K562 (cell line): Measurements from ENCODE around the gene NFIC. TPM values are rescaled to one million over a fixed set of nuclear protein-coding genes. Genes with fewer than 3 reads are reported as not detected.
A peak's percentile ranks its signal among the peaks of the same experiment; 100 is the strongest.

ENCODE experiments used
- CBX8 ChIP-seq: fragments of 200-600 bp; sonication (generic); IDR thresholded peaks from 2 replicates; pipeline ENCODE4 v1.6.1; 2012; ENCODE audit warnings: borderline replicate concordance, mixed run types, low read depth, mild to moderate bottlenecking, moderate library complexity, mixed read lengths, low read length, control low read depth, inconsistent platforms; ENCODE audit not compliant: poor library complexity, severe bottlenecking; ENCODE audit errors: extremely low read depth
- ERF ChIP-seq: fragments of 450-650 bp; formaldehyde crosslinking; IDR thresholded peaks from 2 replicates; pipeline ENCODE4 v1.4.0; 2020; ENCODE audit warnings: mild to moderate bottlenecking, mixed read lengths
- GABPA ChIP-seq: fragments of 200-800 bp; sonication (Bioruptor generic); conservative IDR thresholded peaks from 2 replicates; pipeline ENCODE4 v1.6.1; 2016; ENCODE audit warnings: low read depth, missing genetic modification characterization, missing compliant biosample characterization
- GTF2F1 ChIP-seq: IDR thresholded peaks from 2 replicates; pipeline ENCODE4 v1.6.1; 2011; ENCODE audit warnings: low read depth, low read length, improper control_type of control experiment
- HCFC1 ChIP-seq: IDR thresholded peaks from 2 replicates; pipeline ENCODE4 v1.6.1; 2012; ENCODE audit warnings: low read depth, low read length, improper control_type of control experiment
- HEY1 ChIP-seq: fragments of 250-450 bp; sonication (Bioruptor Pico); IDR thresholded peaks from 2 replicates; pipeline ENCODE4 v1.5.0; 2020; ENCODE audit warnings: mild to moderate bottlenecking, moderate library complexity, borderline replicate concordance
- KDM5B ChIP-seq: fragments of 200-600 bp; sonication (generic); IDR thresholded peaks from 2 replicates; pipeline ENCODE4 v1.6.1; 2012; ENCODE audit warnings: low read depth, mild to moderate bottlenecking, moderate library complexity, low read length, control low read depth, inconsistent platforms; ENCODE audit not compliant: insufficient replicate concordance
- NFYB ChIP-seq: IDR thresholded peaks from 2 replicates; pipeline ENCODE4 v1.6.1; 2011; ENCODE audit warnings: mild to moderate bottlenecking, moderate library complexity; ENCODE audit not compliant: insufficient read length; ENCODE audit errors: extremely low read depth
- NR2F6 ChIP-seq: fragments of 450-650 bp; formaldehyde crosslinking; IDR thresholded peaks from 2 replicates; pipeline ENCODE4 v1.4.0; 2020; ENCODE audit warnings: mild to moderate bottlenecking
- SIN3B ChIP-seq: fragments of 450-650 bp; IDR thresholded peaks from 2 replicates; pipeline ENCODE4 v1.6.1; 2017; ENCODE audit warnings: low read depth, mild to moderate bottlenecking, moderate library complexity
- TCFL5 ChIP-seq: fragments of 250-450 bp; sonication (Bioruptor Pico); conservative IDR thresholded peaks from 2 replicates; pipeline ENCODE4 v1.6.1; 2021; ENCODE audit warnings: mild to moderate bottlenecking, moderate library complexity, matching md5 sums
- ZNF318 ChIP-seq, 2 experiments: fragments of 450-650 bp; IDR thresholded peaks; 2 replicates each; pipeline ENCODE4 v1.6.1; 2016; ENCODE audit warnings: mild to moderate bottlenecking in 2 of 2, borderline replicate concordance in 1 of 2, low read depth in 1 of 2, moderate library complexity in 1 of 2
- ZNF76 ChIP-seq: fragments of 250-450 bp; sonication (Bioruptor Pico); IDR thresholded peaks from 2 replicates; pipeline ENCODE4 v1.4.0; 2020; ENCODE audit warnings: mild to moderate bottlenecking, moderate library complexity, borderline replicate concordance
- polyA plus RNA-seq, 8 experiments: library from polyadenylated mRNA; depleted of rRNA in 4 of 8; stranded (reverse) in 5 of 8; unstranded in 3 of 8; fragments of >200 nt; fragmentation: Nextera tagmentation in 2 of 8; fragmentation: Illumina TruSeq in 1 of 8; extraction: Ambion mirVana in 2 of 8; extraction: Trizol in 1 of 8; gene quantifications; 2 replicates each; pipeline versions ENCODE4 v1.2.1 to v1.2.3, GENCODE V29; 2011 to 2014; ENCODE audit warnings: inconsistent platforms in 1 of 8, missing spikeins in 1 of 8
- total RNA-seq, 7 experiments: library from RNA; depleted of rRNA in 6 of 7; stranded (reverse); fragments of >200 nt in 6 of 7; fragmentation: Illumina TruSeq in 2 of 7; extraction: Trizol in 2 of 7; gene quantifications; 2 replicates each; pipeline versions ENCODE4 v1.2.1 to v1.2.3, GENCODE V29; 2011 to 2021; ENCODE audit warnings: low replicate concordance in 1 of 7
- TF ChIP-seq, protein P1 (sequence below): fragments of 450-650 bp; IDR thresholded peaks from 2 replicates; pipeline ENCODE4 v1.6.1; 2016; ENCODE audit warnings: borderline replicate concordance
- TF ChIP-seq, protein P2 (sequence below): IDR thresholded peaks from 2 replicates; pipeline ENCODE4 v1.6.1; 2011; ENCODE audit not compliant: insufficient read length; ENCODE audit errors: extremely low read depth

Gene NFIC
- total and polyA plus RNA-seq, 9 of the 15 experiments (the other 6 are each of a cell fraction or from before 2014, with no cell fraction given), result 0.71 to 62.1 (median 6.9) TPM

GRCh38 chr19:3505598-3506383 is 139.4 kb downstream of the NFIC start, which contains the start of gene FZR1 (continued):
- TF ChIP-seq ZNF318 (IDR thresholded peaks at IDR 0.05; ENCODE audit: borderline replicate concordance in 1 of 2, low read depth in 1 of 2), result no peak
- TF ChIP-seq NR2F6, result no peak
- no peak for TF ChIP-seq HEY1 (CRISPR knock-in tag)
- peak; percentile 81 for TF ChIP-seq KDM5B
- TF ChIP-seq TCFL5, result no peak
- TF ChIP-seq GABPA (tag), result peak; percentile 96
- TF ChIP-seq ERF (CRISPR knock-in tag), result 0 out of 2 replicates have a peak, but pooled peaks have one; percentile 46
- TF ChIP-seq GTF2F1, result no peak
- TF ChIP-seq SIN3B, result peak; percentile 41; the same call in 1 of the 2 replicates
- TF ChIP-seq, protein P1, sequence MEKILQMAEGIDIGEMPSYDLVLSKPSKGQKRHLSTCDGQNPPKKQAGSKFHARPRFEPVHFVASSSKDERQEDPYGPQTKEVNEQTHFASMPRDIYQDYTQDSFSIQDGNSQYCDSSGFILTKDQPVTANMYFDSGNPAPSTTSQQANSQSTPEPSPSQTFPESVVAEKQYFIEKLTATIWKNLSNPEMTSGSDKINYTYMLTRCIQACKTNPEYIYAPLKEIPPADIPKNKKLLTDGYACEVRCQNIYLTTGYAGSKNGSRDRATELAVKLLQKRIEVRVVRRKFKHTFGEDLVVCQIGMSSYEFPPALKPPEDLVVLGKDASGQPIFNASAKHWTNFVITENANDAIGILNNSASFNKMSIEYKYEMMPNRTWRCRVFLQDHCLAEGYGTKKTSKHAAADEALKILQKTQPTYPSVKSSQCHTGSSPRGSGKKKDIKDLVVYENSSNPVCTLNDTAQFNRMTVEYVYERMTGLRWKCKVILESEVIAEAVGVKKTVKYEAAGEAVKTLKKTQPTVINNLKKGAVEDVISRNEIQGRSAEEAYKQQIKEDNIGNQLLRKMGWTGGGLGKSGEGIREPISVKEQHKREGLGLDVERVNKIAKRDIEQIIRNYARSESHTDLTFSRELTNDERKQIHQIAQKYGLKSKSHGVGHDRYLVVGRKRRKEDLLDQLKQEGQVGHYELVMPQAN, result peak; percentile 97
- TF ChIP-seq CBX8, result no peak
- no peak for TF ChIP-seq NFYB
- TF ChIP-seq HCFC1, result peak; percentile 65
- TF ChIP-seq, protein P2, sequence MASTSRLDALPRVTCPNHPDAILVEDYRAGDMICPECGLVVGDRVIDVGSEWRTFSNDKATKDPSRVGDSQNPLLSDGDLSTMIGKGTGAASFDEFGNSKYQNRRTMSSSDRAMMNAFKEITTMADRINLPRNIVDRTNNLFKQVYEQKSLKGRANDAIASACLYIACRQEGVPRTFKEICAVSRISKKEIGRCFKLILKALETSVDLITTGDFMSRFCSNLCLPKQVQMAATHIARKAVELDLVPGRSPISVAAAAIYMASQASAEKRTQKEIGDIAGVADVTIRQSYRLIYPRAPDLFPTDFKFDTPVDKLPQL, result no peak
- no peak for TF ChIP-seq ZNF76
